GM18519 (cell line): ENCODE measurements around the gene SVIL.
"Not testable (repeated sequence)": the region's sequence is repeated elsewhere in the genome, so short reads cannot be mapped to it uniquely, and the experiment has no call there.

Experiments
- ATAC-seq: cut with Tn5 transposase; IDR thresholded peaks from one replicate; pipeline ENCODE4 v1.9.1; 2021; ENCODE audit warnings: mild to moderate bottlenecking, moderate library complexity; ENCODE audit not compliant: unreplicated experiment, low FRiP score

The SVIL gene

GRCh38 chr10:29624357-29624756, 10.4 kb downstream of the SVIL start:
- ATAC-seq = not testable (repeated sequence)

DNA sequence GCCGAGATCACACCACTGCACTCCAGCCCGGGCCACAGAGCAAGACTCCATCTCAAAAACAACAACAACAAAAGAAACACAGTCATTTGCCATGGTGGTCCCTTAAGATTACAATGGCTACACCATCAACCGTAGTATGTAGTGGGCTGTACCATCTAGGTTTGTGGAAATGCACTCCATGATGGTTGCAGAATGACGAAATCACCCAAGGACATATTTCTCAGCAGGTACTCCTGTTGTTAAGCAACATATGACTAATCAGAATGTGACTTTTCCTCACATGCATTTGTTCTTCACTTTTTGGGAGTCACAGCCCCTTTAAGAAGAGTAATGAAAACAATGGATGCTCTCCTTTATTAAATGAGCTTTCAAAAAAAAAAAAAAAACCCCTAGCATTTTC, 11.0 kb downstream of the SVIL start:
- ATAC-seq = no peak

DNA sequence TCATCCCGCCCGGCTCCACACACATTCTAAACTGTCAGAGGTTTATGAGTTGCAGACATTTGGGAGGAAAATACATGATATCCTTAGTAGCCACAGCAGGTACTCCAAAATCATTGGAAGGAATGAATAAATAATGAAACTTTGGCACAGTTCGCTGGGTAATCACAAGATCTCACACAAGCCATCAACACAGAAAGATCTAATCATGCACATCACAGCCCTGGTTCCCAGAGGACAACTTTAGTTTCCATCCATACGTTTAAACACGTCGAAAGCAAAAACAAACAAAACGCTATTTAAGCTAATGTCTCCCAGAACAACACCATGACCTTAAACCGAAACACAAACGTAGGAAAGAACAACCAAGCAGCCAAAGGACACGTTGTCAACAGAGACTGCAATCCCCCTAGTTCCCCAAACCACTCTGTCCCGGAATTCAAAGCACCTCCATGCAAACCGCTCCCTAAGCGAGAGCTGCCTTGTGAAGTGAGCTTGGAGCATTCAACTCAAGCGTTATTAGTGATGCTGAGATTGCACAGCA, 12.3 kb downstream of the SVIL start:
- ATAC-seq = no peak

DNA sequence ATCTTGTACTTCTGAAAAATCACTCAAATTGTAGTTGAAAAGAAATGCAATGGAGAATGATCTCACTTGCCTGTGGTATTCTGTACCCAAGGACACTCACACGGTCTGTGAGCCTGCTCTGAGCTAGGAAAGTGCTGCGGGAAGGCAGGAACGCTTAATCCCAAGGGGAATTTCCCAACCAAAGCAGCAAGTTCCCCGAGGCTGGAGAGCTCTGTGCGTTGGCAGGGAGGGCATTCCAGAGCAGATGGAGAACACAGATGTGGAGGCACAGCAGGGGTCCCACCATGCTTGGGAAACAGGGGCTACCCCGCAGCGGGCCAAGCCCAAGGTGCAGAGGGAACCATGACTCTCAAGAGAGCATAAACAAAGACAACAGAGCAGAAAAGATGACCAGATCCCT, 13.6 kb downstream of the SVIL start:
- no peak for ATAC-seq

DNA sequence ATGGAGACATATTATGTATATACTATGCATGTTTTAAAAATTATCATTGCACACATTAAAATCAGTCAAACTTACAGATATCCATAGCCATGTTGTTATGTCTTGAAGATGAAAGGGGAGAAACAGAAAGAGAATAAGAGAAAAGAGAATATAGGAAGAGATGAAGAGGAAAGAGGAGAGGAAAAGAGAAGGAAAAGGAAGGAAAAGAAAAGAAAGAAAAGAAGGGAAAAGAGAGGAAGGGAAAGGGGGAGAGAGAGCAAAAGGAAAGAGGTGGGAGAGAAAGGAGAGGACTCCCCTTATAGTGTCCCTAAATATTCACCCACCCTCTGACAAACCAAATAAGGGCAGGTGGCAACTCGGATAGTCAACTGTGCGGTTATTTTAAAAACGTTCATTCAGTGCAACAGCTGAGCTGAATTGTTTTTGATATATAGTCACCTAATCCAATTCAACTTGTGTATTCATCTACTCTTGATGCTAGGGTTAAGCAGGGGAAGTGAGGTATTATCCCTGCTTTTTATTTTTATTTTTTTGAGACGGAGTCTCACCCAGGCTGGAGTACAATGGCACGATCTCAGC, 14.6 kb downstream of the SVIL start:
- ATAC-seq = no peak

DNA sequence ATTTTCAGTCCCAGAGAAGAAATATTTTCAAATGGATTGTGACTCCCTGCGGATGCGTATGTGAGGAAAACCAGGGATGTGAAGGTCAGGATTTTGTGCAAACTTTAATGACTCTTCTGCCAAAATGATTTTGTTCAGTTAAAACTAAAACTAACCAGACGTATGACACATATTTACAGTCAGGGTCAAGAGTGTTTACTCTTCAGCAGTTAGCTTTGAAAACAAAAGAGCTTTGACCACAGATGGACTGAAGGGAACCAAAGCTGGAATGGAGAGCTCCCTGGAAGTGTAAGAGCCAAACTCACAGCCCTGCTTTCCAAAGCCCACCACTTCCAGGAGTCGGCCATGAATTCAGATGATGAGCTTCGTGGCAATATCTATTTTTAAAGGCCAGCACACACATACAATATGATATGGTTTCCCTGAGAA, 15.5 kb downstream of the SVIL start:
- no peak for ATAC-seq

DNA sequence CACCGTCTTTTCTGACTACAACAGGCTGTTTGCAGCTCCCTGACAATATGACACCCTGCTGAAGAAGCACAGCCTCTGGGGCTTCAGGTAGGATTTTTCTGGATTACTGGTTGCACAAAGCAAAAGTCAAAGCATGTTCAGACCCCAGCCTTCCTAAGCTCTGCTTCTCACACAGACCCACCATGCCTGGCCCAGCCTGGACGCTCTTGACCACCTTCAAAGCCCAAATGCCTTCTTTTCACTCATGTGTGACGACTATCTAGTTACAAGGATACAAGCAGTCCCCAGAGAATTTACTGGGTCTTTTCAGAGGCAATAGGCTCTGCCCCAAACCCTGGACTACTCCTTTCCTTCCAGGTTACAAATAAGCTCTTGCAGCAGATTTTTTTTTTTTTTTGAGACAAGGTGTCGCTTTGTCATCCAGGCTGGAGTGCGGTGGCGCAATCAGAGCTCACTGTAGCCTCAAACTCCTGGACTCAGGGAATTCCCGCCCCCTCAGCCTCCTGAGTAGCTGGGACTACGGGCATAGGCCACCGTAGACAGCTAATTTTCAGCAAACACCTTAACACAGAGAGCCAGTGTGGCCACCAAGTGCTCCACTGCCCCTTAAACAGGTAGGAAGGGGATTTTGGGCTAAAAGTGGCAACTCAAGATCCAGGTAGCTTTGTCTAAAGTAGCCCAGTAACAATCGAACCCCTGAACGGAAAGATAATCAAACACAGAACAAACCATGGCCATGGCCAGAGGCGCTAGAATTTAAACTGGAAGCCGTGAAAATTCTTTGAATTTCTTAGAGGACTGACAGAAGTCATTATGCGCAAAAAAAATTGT, 16.2 kb downstream of the SVIL start:
- ATAC-seq = no peak

DNA sequence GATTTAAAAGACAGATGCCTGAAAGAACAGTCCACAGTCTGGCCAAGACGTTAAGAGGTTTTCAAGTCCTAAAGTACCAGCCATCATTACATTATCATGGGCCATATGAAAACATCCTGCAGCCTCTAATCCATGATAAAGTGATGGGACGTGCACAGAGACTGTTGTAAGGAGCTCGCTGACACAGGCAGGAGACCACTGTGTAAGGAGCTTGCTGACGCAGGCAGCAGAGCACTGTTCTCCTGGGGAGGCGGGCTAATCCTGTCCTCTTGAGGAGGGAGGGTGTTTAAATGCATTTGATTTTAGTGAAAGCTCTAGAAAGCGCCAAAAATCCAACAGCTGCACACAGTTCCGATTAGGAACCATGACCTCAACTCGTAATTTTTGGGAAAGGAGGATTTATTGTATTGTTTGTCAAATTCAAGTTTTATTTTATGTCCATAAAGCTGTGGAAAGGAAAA, 16.9 kb downstream of the SVIL start:
- ATAC-seq = no peak

- no peak for ATAC-seq
Measured at GRCh38 chr10:29616542-29616941, 18.2 kb downstream of the SVIL start.

GRCh38 chr10:29615195-29615594, 19.6 kb downstream of the SVIL start:
- ATAC-seq = no peak

DNA sequence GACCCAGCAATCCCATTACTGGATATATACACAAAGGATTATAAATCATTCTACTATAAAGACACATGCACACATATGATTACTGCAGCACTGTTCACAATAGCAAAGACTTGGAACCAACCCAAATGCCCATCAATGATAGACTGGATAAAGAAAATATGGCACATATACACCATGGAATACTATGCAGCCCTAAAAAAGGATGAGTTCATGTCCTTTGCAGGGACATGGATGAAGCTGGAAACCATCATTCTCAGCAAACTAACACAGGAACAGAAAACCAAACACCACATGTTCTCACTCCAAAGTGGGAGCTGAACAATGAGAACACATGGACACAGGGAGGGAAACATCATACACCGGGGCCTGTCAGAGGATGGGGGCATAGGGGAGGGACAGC, 20.5 kb downstream of the SVIL start:
- not testable (repeated sequence) for ATAC-seq

DNA sequence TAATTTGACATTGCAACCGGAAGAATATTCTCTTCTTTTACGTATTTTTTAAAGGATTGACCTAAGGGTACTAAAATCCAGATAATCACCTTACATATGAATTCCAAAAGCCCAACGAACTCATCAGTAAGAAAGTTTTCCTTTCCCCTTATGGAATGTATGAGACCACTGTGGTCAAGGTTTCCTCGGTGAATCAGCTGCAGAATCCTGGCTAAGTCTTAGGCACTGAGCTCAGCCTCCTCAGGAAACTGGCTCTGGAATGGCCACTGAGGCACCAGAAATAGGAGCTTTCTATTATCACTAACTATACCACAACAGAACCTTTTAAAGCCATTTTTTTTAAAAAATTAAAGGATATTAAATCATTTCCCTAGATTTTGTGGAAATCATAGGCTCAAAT, 21.0 kb downstream of the SVIL start:
- no peak for ATAC-seq

GRCh38 chr10:29613196-29613595, 21.6 kb downstream of the SVIL start:
- no peak for ATAC-seq

- ATAC-seq = no peak
Measured at GRCh38 chr10:29612657-29613056, 22.1 kb downstream of the SVIL start.

- no peak for ATAC-seq
Measured at GRCh38 chr10:29611781-29612381, 22.9 kb downstream of the SVIL start.

DNA sequence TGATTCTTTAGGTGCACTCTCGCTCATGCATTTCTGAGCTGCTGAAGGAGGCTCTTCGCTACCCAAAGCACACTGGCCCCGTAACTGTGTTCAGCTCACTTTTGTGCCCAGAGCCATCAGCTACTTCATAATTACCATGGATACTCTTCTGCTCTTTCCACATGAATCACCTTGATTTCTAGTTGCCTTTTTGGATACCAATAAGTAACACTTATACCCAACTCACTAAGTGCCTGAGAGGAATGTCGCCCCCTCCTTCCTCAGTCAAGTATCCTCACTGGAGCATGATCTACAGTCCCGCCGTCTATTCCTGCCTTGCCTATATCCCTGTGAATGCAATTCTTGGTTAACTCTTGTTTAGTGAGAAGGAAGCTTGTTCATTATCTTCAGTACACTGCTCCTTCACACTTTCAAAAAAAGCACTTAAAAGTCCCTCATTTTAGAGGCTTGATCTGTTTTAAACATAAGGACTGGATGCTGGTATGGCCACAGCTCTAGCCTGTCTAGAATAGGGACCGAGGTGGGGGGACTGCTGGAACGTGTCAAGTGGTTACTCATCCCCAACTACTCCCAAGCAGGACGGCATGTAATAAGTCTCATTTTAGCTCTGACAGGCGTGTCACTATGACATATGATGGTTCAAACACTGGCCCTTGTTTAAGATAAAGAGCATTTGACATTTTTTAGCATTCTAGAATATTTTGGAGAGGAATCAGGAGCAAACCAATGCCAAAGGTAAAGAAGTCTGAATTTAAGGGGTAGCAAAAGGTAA, 23.7 kb downstream of the SVIL start:
- ATAC-seq = no peak

GRCh38 chr10:29610331-29610730, 24.4 kb downstream of the SVIL start:
- ATAC-seq = not testable (repeated sequence)

DNA sequence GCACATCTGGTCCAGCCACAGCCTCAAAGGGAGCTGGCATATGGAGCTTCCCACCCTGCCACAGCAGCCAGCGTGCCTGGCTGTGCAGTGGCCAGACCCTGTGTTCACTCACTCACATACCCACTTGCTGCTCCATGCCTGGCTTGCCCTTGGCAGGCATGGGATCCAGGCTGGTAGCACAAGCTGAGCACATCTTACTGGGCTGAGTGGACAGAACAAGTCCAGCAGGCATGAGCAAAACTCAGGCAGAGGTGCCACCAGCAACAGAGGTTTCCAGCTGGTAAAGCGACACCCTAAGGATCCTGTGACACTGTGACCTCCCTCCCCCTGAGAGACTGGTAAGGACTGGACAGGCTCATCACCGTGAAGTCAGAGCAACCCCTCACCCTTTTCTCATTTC, 25.1 kb downstream of the SVIL start:
- ATAC-seq = no peak

GRCh38 chr10:29608476-29609301, 26.1 kb downstream of the SVIL start:
- no peak for ATAC-seq

GRCh38 chr10:29608062-29608461, 26.7 kb downstream of the SVIL start:
- ATAC-seq = no peak
